Measurements from ENCODE around the gene DOCK4. TPM values are rescaled to one million over a fixed set of nuclear protein-coding genes. Genes with fewer than 3 reads are reported as not detected.

The DOCK4 gene
- total RNA-seq, 1 donor from 2014 or later, result 44.1 TPM

- DNase-seq (ENCODE audit: extremely low spot score, unreplicated experiment), result no peak
- H3K4me3 Mint-ChIP-seq (ENCODE audit: unreplicated experiment), result no peak overlapping the region
- H3K27ac Mint-ChIP-seq (ENCODE audit: unreplicated experiment), result no peak overlapping the region
- H3K9me3 Mint-ChIP-seq (ENCODE audit: unreplicated experiment), result no peaks in the 10 kb centered on the region
- no peaks in the 10 kb centered on the region for H3K27me3 Mint-ChIP-seq (ENCODE audit: unreplicated experiment)
- H3K4me1 Mint-ChIP-seq (ENCODE audit: unreplicated experiment), result peaks cover 4% of the 10 kb centered on the region
- peaks cover 2% of the 10 kb centered on the region for H3K36me3 Mint-ChIP-seq (ENCODE audit: unreplicated experiment)
- no peak for TF ChIP-seq CTCF (IDR thresholded peaks at IDR 0.05)
These were observed 142.2 kb downstream of the DOCK4 start for GRCh38 chr7:112063974-112064373.

- Mint-ChIP-seq H3K4me1 (ENCODE audit: unreplicated experiment) (peaks cover 4% of the 10 kb centered on the region), H3K9me3 (ENCODE audit: unreplicated experiment) (no peaks in the 10 kb centered on the region), H3K36me3 (ENCODE audit: unreplicated experiment) (no peaks in the 10 kb centered on the region), H3K27ac (ENCODE audit: unreplicated experiment) (no peak overlapping the region), H3K4me3 (ENCODE audit: unreplicated experiment) (no peak overlapping the region), H3K27me3 (ENCODE audit: unreplicated experiment) (no peaks in the 10 kb centered on the region)
- no peak for TF ChIP-seq CTCF (IDR thresholded peaks at IDR 0.05)
- DNase-seq (ENCODE audit: extremely low spot score, unreplicated experiment), result no peak
These were observed 145.1 kb downstream of the DOCK4 start for GRCh38 chr7:112061051-112061450.

GRCh38 chr7:112060625-112061024, 145.6 kb downstream of the DOCK4 start:
- Mint-ChIP-seq H3K9me3 (ENCODE audit: unreplicated experiment) (no peaks in the 10 kb centered on the region), H3K36me3 (ENCODE audit: unreplicated experiment) (no peaks in the 10 kb centered on the region), H3K27ac (ENCODE audit: unreplicated experiment) (no peak overlapping the region), H3K27me3 (ENCODE audit: unreplicated experiment) (no peaks in the 10 kb centered on the region), H3K4me3 (ENCODE audit: unreplicated experiment) (no peak overlapping the region), H3K4me1 (ENCODE audit: unreplicated experiment) (peaks cover 4% of the 10 kb centered on the region)
- TF ChIP-seq CTCF (IDR thresholded peaks at IDR 0.05), result no peak
- DNase-seq (ENCODE audit: extremely low spot score, unreplicated experiment), result no peak

GRCh38 chr7:112059675-112060074, 146.5 kb downstream of the DOCK4 start:
- H3K27ac Mint-ChIP-seq (ENCODE audit: unreplicated experiment), result no peak overlapping the region
- no peak for TF ChIP-seq CTCF (IDR thresholded peaks at IDR 0.05)
- no peak overlapping the region for H3K4me3 Mint-ChIP-seq (ENCODE audit: unreplicated experiment)
- H3K27me3 Mint-ChIP-seq (ENCODE audit: unreplicated experiment), result no peaks in the 10 kb centered on the region
- no peaks in the 10 kb centered on the region for H3K9me3 Mint-ChIP-seq (ENCODE audit: unreplicated experiment)
- peaks cover 4% of the 10 kb centered on the region for H3K4me1 Mint-ChIP-seq (ENCODE audit: unreplicated experiment)
- H3K36me3 Mint-ChIP-seq (ENCODE audit: unreplicated experiment), result no peaks in the 10 kb centered on the region
- no peak for DNase-seq (ENCODE audit: extremely low spot score, unreplicated experiment)

GRCh38 chr7:112058686-112059085, 147.5 kb downstream of the DOCK4 start:
- no peak overlapping the region for H3K4me3 Mint-ChIP-seq (ENCODE audit: unreplicated experiment)
- no peak for DNase-seq (ENCODE audit: extremely low spot score, unreplicated experiment)
- no peaks in the 10 kb centered on the region for H3K36me3 Mint-ChIP-seq (ENCODE audit: unreplicated experiment)
- no peak overlapping the region for H3K27ac Mint-ChIP-seq (ENCODE audit: unreplicated experiment)
- no peaks in the 10 kb centered on the region for H3K27me3 Mint-ChIP-seq (ENCODE audit: unreplicated experiment)
- H3K4me1 Mint-ChIP-seq (ENCODE audit: unreplicated experiment), result peaks cover 6% of the 10 kb centered on the region
- H3K9me3 Mint-ChIP-seq (ENCODE audit: unreplicated experiment), result no peaks in the 10 kb centered on the region
- no peak for TF ChIP-seq CTCF (IDR thresholded peaks at IDR 0.05)

Data from osteocyte (in vitro differentiated cells).